ENCODE results near the gene TEX51. TPM values are rescaled to one million over a fixed set of nuclear protein-coding genes. Genes with fewer than 3 reads are reported as not detected.

Gene TEX51
- total RNA-seq, 1 donor from 2014 or later: not detected

DNA sequence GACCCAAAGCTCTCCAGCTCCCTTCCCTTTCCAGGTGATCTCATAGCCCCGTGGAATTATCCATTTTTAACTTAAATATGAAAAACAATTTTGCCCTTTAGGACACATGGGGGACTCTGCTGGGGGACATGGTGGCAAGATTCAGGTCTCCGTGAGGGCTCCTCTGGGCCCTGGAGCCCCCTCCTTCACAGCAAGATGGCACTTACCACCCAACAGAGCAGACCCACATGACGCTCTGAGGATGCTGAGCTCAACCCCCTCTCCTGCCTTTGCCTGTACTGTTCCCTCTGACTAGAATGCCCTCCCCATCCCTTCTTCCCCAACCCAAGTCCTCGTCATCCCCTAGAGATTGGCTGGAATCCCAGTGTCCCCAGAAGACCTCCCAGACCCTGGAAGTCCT, 17.2 kb downstream of the TEX51 start:
- H3K27me3 ChIP-seq (ENCODE audit: control insufficient read depth in 3 of 3, insufficient read depth in 3 of 3, low read length in 3 of 3): no peaks in the 10 kb centered on the region
- H3K9me3 ChIP-seq (ENCODE audit: control insufficient read depth in 3 of 3, low read length in 3 of 3): peaks cover 0 to 5% (median 0%) of the 10 kb centered on the region in 3 donors
- H3K9ac ChIP-seq (ENCODE audit: low read depth in 1 of 3, low read length in 3 of 3): no peak overlapping the region
- H3K4me1 ChIP-seq (ENCODE audit: control insufficient read depth in 3 of 3, insufficient read depth in 3 of 3, low read length in 3 of 3): no peaks in the 10 kb centered on the region
- H3K36me3 ChIP-seq (ENCODE audit: control insufficient read depth in 3 of 3, insufficient read depth in 3 of 3, low read length in 3 of 3): no peaks in the 10 kb centered on the region
- H3K4me3 ChIP-seq (ENCODE audit: low read length in 3 of 3): no peak overlapping the region
- no peak overlapping the region for H3K27ac ChIP-seq (ENCODE audit: low read depth, low read length)

DNA sequence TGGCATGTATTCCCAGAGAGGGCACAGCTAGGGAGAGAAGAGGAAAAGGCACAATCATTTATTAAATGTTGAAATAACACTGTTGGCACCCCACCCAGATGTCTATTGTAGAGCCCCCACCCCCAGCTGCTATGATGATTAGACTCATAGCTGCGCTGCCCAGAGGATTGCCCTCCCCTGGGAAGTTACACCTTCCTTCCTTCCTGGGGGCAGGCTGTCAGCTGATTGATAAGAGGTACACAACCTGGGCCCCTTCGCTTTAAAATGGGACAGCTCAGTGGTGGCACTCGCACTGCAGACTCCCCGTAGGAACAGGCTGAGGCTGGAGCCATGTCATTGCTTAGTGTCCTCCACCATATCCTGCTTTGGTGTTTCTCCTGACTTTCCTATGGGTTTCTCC, 18.1 kb downstream of the TEX51 start:
- no peak overlapping the region for H3K4me3 ChIP-seq (ENCODE audit: low read length in 3 of 3)
- H3K27ac ChIP-seq (ENCODE audit: low read depth, low read length): no peak overlapping the region
- no peak overlapping the region for H3K9ac ChIP-seq (ENCODE audit: low read depth in 1 of 3, low read length in 3 of 3)
- no peaks in the 10 kb centered on the region for H3K27me3 ChIP-seq (ENCODE audit: control insufficient read depth in 3 of 3, insufficient read depth in 3 of 3, low read length in 3 of 3)
- H3K36me3 ChIP-seq (ENCODE audit: control insufficient read depth in 3 of 3, insufficient read depth in 3 of 3, low read length in 3 of 3): no peaks in the 10 kb centered on the region
- peaks cover 0 to 5% (median 0%) of the 10 kb centered on the region in 3 donors for H3K9me3 ChIP-seq (ENCODE audit: control insufficient read depth in 3 of 3, low read length in 3 of 3)
- no peaks in the 10 kb centered on the region for H3K4me1 ChIP-seq (ENCODE audit: control insufficient read depth in 3 of 3, insufficient read depth in 3 of 3, low read length in 3 of 3)

DNA sequence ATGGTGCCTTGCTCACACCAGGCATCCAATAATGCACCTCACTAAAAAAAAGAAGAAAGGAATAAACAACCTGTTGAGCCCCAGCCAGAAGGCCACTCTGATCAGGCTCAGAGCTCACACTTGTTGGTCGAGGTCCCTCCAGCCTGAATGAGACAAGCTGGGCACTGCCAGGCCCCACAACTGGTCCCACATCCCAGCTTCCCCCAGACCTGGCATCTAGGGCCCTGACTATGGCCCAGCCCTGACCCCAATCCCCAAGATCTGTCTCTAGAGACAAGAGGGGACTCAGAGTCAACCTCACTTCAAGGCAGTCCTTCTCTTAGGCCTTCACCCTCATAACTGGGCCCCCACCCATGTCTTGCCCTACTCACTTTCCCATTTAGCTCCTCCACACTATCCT, 22.4 kb downstream of the TEX51 start:
- Histone ChIP-seq H3K27ac (ENCODE audit: low read depth, low read length) (no peak overlapping the region), H3K4me1 (ENCODE audit: control insufficient read depth in 3 of 3, insufficient read depth in 3 of 3, low read length in 3 of 3) (no peaks in the 10 kb centered on the region), H3K9me3 (ENCODE audit: control insufficient read depth in 3 of 3, low read length in 3 of 3) (no peaks in the 10 kb centered on the region), H3K9ac (ENCODE audit: low read depth in 1 of 3, low read length in 3 of 3) (no peak overlapping the region), H3K4me3 (ENCODE audit: low read length in 3 of 3) (no peak overlapping the region), H3K27me3 (ENCODE audit: control insufficient read depth in 3 of 3, insufficient read depth in 3 of 3, low read length in 3 of 3) (no peaks in the 10 kb centered on the region), H3K36me3 (ENCODE audit: control insufficient read depth in 3 of 3, insufficient read depth in 3 of 3, low read length in 3 of 3) (no peaks in the 10 kb centered on the region)

DNA sequence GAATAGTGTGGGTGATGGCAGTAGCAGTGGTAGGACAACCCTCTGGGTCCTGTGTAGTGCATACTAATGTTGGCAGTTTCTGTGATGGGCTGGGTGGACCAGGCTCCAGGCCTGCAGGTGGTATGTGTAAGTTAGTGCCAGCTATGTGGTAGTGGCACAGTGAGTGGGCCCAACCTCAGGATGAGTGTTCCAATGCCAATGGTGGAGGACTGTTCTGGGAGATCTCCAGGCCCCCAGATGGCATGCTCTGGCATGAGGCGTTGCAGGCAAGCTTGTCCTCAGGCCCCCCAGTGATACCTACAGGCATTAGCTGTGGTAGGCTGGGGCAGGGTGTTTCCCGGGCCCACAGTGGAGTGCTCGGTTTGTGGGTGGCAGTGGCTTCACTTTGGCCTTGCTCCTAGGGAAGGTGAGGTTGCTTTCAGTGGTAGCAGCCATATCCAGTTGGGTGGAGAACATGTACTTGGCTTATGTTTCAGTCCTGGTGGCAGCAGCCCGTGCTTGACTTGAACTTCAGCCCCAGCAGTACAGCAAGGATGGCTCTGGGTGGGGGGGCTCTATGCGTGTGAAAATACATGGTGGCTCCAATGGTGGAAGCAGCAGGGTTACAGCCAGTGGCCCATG, 32.4 kb downstream of the TEX51 start:
- Histone ChIP-seq H3K9ac (ENCODE audit: low read depth in 1 of 3, low read length in 3 of 3) (no peak overlapping the region), H3K27me3 (ENCODE audit: control insufficient read depth in 3 of 3, insufficient read depth in 3 of 3, low read length in 3 of 3) (peaks cover 4 to 23% (median 9%) of the 10 kb centered on the region in 3 donors), H3K9me3 (ENCODE audit: control insufficient read depth in 3 of 3, low read length in 3 of 3) (no peaks in the 10 kb centered on the region), H3K27ac (ENCODE audit: low read depth, low read length) (no peak overlapping the region), H3K4me1 (ENCODE audit: control insufficient read depth in 3 of 3, insufficient read depth in 3 of 3, low read length in 3 of 3) (no peaks in the 10 kb centered on the region), H3K4me3 (ENCODE audit: low read length in 3 of 3) (no peak overlapping the region), H3K36me3 (ENCODE audit: control insufficient read depth in 3 of 3, insufficient read depth in 3 of 3, low read length in 3 of 3) (no peaks in the 10 kb centered on the region)

DNA sequence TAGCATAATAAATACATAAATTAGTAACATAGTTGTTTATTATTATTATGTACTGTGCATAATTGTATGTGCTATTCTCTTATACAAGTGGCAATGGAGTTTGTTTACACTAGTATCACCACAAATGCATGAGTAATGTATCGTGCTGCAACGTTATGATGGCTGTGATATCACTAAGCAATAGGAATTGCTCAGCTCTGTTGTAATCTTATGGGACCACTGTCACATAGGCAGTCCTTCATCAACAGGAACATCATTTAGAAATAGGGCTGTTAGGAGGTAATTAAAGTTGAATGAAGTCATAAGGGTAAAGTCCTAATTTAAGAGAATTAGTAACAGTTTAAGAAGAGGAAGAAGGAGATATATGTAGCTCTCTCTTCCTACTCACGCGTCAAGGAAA, 33.8 kb downstream of the TEX51 start:
- Histone ChIP-seq H3K9me3 (ENCODE audit: control insufficient read depth in 3 of 3, low read length in 3 of 3) (no peaks in the 10 kb centered on the region), H3K9ac (ENCODE audit: low read depth in 1 of 3, low read length in 3 of 3) (no peak overlapping the region), H3K27ac (ENCODE audit: low read depth, low read length) (no peak overlapping the region), H3K36me3 (ENCODE audit: control insufficient read depth in 3 of 3, insufficient read depth in 3 of 3, low read length in 3 of 3) (no peaks in the 10 kb centered on the region), H3K4me1 (ENCODE audit: control insufficient read depth in 3 of 3, insufficient read depth in 3 of 3, low read length in 3 of 3) (no peaks in the 10 kb centered on the region), H3K4me3 (ENCODE audit: low read length in 3 of 3) (no peak overlapping the region), H3K27me3 (ENCODE audit: control insufficient read depth in 3 of 3, insufficient read depth in 3 of 3, low read length in 3 of 3) (peaks cover 4 to 23% (median 9%) of the 10 kb centered on the region in 3 donors)

DNA sequence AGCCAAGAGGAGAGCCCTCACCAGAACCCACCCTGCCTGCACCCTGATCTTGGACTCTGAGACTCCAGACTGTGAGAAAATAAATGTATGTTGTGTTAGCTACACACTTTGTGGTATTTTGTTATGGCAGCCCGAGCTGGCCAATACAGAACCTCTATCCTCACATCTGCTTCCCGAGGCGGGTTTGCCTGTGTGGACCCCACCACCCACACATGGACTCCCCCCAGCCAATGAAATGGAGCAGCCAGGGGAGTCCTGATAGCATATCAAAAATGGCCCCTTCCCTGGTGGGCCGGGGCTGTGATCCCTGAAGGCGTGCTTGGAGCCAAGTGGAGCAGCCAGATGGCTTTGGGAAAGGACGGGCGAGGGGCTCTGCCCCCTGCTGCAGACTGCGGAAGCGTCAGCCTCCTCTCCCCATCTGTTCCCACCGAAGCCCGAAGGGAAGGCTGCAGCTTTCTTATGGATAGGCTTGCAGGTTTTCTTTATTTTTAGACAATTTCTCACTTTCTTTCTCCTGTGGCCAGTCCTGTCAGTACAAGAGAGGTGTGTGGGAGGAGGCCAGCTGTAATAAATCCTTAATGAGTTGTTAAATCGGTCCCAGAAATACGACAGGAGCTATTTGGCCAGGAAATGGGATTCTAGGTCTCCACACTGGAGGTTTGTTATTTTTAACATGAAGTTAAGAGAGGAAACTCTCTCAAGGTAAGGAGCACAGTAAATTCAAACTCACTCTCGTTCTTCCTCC, 34.4 kb downstream of the TEX51 start:
- Histone ChIP-seq H3K4me1 (ENCODE audit: control insufficient read depth in 3 of 3, insufficient read depth in 3 of 3, low read length in 3 of 3) (no peaks in the 10 kb centered on the region), H3K36me3 (ENCODE audit: control insufficient read depth in 3 of 3, insufficient read depth in 3 of 3, low read length in 3 of 3) (no peaks in the 10 kb centered on the region), H3K9me3 (ENCODE audit: control insufficient read depth in 3 of 3, low read length in 3 of 3) (no peaks in the 10 kb centered on the region), H3K9ac (ENCODE audit: low read depth in 1 of 3, low read length in 3 of 3) (no peak overlapping the region), H3K4me3 (ENCODE audit: low read length in 3 of 3) (no peak overlapping the region), H3K27ac (ENCODE audit: low read depth, low read length) (no peak overlapping the region), H3K27me3 (ENCODE audit: control insufficient read depth in 3 of 3, insufficient read depth in 3 of 3, low read length in 3 of 3) (peaks cover 4 to 23% (median 9%) of the 10 kb centered on the region in 3 donors)

DNA sequence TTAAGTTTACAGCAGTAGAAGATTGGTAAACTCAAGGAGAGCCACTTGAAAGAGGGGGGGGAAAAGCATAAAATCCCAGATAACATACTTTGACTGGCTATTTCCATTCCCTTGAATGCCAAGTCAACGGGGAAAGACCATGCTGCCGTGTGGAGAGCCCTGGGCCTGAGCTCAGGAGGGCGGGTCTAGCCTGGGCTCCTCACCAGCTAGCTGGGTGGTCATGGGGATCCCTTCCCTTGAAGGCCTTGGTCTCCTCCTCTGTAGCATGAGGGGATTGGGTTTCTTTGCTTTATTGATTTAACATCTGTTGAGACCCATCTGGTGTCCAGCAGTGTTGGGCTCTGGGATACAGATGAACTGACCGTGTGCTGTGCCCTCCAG, 35.0 kb downstream of the TEX51 start:
- peaks cover 4 to 23% (median 9%) of the 10 kb centered on the region in 3 donors for H3K27me3 ChIP-seq (ENCODE audit: control insufficient read depth in 3 of 3, insufficient read depth in 3 of 3, low read length in 3 of 3)
- H3K9me3 ChIP-seq (ENCODE audit: control insufficient read depth in 3 of 3, low read length in 3 of 3): no peaks in the 10 kb centered on the region
- H3K9ac ChIP-seq (ENCODE audit: low read depth in 1 of 3, low read length in 3 of 3): no peak overlapping the region
- H3K4me1 ChIP-seq (ENCODE audit: control insufficient read depth in 3 of 3, insufficient read depth in 3 of 3, low read length in 3 of 3): no peaks in the 10 kb centered on the region
- no peaks in the 10 kb centered on the region for H3K36me3 ChIP-seq (ENCODE audit: control insufficient read depth in 3 of 3, insufficient read depth in 3 of 3, low read length in 3 of 3)
- H3K27ac ChIP-seq (ENCODE audit: low read depth, low read length): no peak overlapping the region
- H3K4me3 ChIP-seq (ENCODE audit: low read length in 3 of 3): no peak overlapping the region

DNA sequence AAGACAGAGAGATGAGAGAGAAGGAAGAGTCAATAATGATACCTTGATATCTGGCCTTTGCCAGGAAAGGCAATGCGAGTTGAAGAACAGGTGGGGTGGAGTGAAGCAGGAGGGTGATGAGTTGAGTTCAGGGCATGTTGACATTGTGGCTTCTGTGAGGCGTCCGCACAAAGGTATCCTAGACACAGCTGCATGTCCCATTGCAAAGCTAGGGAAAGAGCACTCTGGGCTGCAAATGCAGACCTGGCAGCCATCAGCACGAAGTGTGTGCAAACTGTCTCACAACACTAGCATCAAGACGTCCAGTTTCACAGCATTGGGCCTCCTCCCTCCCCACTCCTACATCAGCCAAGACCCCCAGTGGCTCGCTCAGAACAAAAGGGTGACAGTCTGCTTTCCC, 36.1 kb downstream of the TEX51 start:
- no peaks in the 10 kb centered on the region for H3K4me1 ChIP-seq (ENCODE audit: control insufficient read depth in 3 of 3, insufficient read depth in 3 of 3, low read length in 3 of 3)
- H3K36me3 ChIP-seq (ENCODE audit: control insufficient read depth in 3 of 3, insufficient read depth in 3 of 3, low read length in 3 of 3): no peaks in the 10 kb centered on the region
- H3K9ac ChIP-seq (ENCODE audit: low read depth in 1 of 3, low read length in 3 of 3): no peak overlapping the region
- no peaks in the 10 kb centered on the region for H3K9me3 ChIP-seq (ENCODE audit: control insufficient read depth in 3 of 3, low read length in 3 of 3)
- H3K4me3 ChIP-seq (ENCODE audit: low read length in 3 of 3): no peak overlapping the region
- no peak overlapping the region for H3K27ac ChIP-seq (ENCODE audit: low read depth, low read length)
- H3K27me3 ChIP-seq (ENCODE audit: control insufficient read depth in 3 of 3, insufficient read depth in 3 of 3, low read length in 3 of 3): peaks cover 4 to 23% (median 9%) of the 10 kb centered on the region in 3 donors

DNA sequence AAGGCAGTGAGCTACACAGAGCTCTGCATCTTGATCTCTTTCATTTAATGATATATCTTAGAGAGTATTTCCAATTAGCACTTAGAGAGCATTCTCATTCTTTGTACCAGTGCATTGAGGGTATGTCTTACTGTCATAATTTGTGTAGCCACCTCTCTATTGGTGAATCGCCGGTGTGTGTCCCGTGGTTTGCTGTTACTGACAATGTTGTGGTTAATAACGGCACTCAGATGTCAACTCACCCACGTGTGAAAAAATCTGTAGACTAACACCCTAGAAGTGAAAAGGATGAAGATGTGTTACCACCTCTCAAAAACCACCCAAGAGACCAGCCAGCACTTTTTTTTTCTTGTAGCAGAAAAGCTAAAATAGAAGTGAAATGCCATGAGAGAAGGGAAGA, 37.1 kb downstream of the TEX51 start:
- Histone ChIP-seq H3K36me3 (ENCODE audit: control insufficient read depth in 3 of 3, insufficient read depth in 3 of 3, low read length in 3 of 3) (no peaks in the 10 kb centered on the region), H3K27ac (ENCODE audit: low read depth, low read length) (no peak overlapping the region), H3K27me3 (ENCODE audit: control insufficient read depth in 3 of 3, insufficient read depth in 3 of 3, low read length in 3 of 3) (peaks cover 4 to 23% (median 9%) of the 10 kb centered on the region in 3 donors), H3K9me3 (ENCODE audit: control insufficient read depth in 3 of 3, low read length in 3 of 3) (no peaks in the 10 kb centered on the region), H3K9ac (ENCODE audit: low read depth in 1 of 3, low read length in 3 of 3) (no peak overlapping the region), H3K4me1 (ENCODE audit: control insufficient read depth in 3 of 3, insufficient read depth in 3 of 3, low read length in 3 of 3) (no peaks in the 10 kb centered on the region), H3K4me3 (ENCODE audit: low read length in 3 of 3) (no peak overlapping the region)

DNA sequence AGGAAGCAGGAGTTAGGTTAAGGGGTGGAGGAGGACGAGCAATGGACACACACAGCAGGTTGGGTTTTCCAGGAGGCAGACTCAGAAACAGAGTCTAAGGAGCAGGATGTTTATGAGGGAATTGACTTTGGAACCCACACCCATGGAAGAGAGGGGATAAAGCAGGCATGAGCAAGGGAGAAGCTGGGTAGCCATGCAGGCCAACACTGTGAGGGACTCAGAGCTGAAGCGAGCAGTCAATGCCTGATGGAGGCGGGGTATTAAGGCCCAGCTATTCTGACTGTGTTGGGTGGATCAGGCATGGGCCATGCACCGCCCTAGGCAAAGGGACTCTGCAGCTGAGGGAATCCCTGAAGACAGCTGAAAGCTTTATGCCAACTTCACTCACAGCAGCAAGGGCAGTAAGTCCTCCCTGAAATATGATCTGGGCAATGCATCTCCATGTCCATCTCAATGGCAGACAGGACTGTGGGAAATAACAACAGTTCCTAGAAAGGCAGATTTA, 37.6 kb downstream of the TEX51 start:
- no peaks in the 10 kb centered on the region for H3K4me1 ChIP-seq (ENCODE audit: control insufficient read depth in 3 of 3, insufficient read depth in 3 of 3, low read length in 3 of 3)
- H3K9ac ChIP-seq (ENCODE audit: low read depth in 1 of 3, low read length in 3 of 3): no peak overlapping the region
- no peak overlapping the region for H3K27ac ChIP-seq (ENCODE audit: low read depth, low read length)
- no peak overlapping the region for H3K4me3 ChIP-seq (ENCODE audit: low read length in 3 of 3)
- no peaks in the 10 kb centered on the region for H3K9me3 ChIP-seq (ENCODE audit: control insufficient read depth in 3 of 3, low read length in 3 of 3)
- no peaks in the 10 kb centered on the region for H3K36me3 ChIP-seq (ENCODE audit: control insufficient read depth in 3 of 3, insufficient read depth in 3 of 3, low read length in 3 of 3)
- H3K27me3 ChIP-seq (ENCODE audit: control insufficient read depth in 3 of 3, insufficient read depth in 3 of 3, low read length in 3 of 3): peaks cover 4 to 23% (median 9%) of the 10 kb centered on the region in 3 donors
